WTC11 (cell line): ENCODE results near the gene CAPN2. TPM values are rescaled to one million over a fixed set of nuclear protein-coding genes. Genes with fewer than 3 reads are reported as not detected.
A peak's percentile ranks its signal among the peaks of the same experiment; 100 is the strongest.

ENCODE experiments used
- ATAC-seq: fragments of 200-7000 bp; cut with Tn5 transposase; 2 replicates; pipeline ENCODE4 v1.10.0; 2021; ENCODE audit warnings: mild to moderate bottlenecking, moderate library complexity
- CTCF ChIA-PET: fragments of 300-600 bp; sonication (Branson Sonifier 250); formaldehyde crosslinking; loops from one replicate; lab custom pipeline; 2021; ENCODE audit warnings: antibody characterized with exemption; lab: Charles Lee
- POLR2A ChIA-PET: fragments of 350-600 bp; sonication (Branson Sonifier 250); formaldehyde crosslinking; loops from one replicate; lab custom pipeline; 2021; ENCODE audit warnings: antibody characterized with exemption; lab: Charles Lee
- DNase-seq: peaks from one replicate; pipeline ENCODE4 v3.0.0; 2021; ENCODE audit warnings: low spot score
- H3K27ac Mint-ChIP-seq: 2 replicates; pipeline ENCODE4 v1.8.0; 2021; ENCODE audit warnings: mixed read lengths
- H3K27me3 Mint-ChIP-seq: 2 replicates; pipeline ENCODE4 v1.8.0; 2021; ENCODE audit warnings: low read depth, mild to moderate bottlenecking, moderate library complexity, mixed read lengths
- H3K36me3 Mint-ChIP-seq: 2 replicates; pipeline ENCODE4 v1.8.0; 2021; ENCODE audit warnings: mixed read lengths
- H3K4me1 Mint-ChIP-seq: 2 replicates; pipeline ENCODE4 v1.8.0; 2022; ENCODE audit warnings: mixed read lengths
- H3K4me3 Mint-ChIP-seq: 2 replicates; pipeline ENCODE4 v1.8.0; 2021; ENCODE audit warnings: mild to moderate bottlenecking, moderate library complexity, mixed read lengths
- H3K9me3 Mint-ChIP-seq: 2 replicates; pipeline ENCODE4 v1.8.0; 2021; ENCODE audit warnings: mixed read lengths
- ELF4 ChIP-seq: sonication (generic); formaldehyde crosslinking; IDR thresholded peaks from 2 replicates; pipeline ENCODE4 v1.8.1; 2022; ENCODE audit warnings: low read depth, mild to moderate bottlenecking, moderate library complexity, missing genetic modification reagents
- FOXJ3 ChIP-seq: sonication (generic); formaldehyde crosslinking; IDR thresholded peaks from 2 replicates; pipeline ENCODE4 v1.9.0; 2021; ENCODE audit warnings: missing genetic modification reagents, mild to moderate bottlenecking, borderline replicate concordance
- GRHL2 ChIP-seq: fragments of 250-450 bp; sonication (Bioruptor Pico); IDR thresholded peaks from 2 replicates; pipeline ENCODE4 v1.8.0; 2022; ENCODE audit warnings: mild to moderate bottlenecking, moderate library complexity; ENCODE audit not compliant: insufficient replicate concordance, severe bottlenecking
- NFATC4 ChIP-seq: fragments of 250-450 bp; sonication (Bioruptor Pico); IDR thresholded peaks from 2 replicates; pipeline ENCODE4 v1.9.0; 2021; ENCODE audit warnings: mild to moderate bottlenecking
- SMAD4 ChIP-seq: sonication (generic); formaldehyde crosslinking; IDR thresholded peaks from 2 replicates; pipeline ENCODE4 v1.8.0; 2022; ENCODE audit warnings: mild to moderate bottlenecking, missing genetic modification reagents
- TEAD4 ChIP-seq: sonication (generic); formaldehyde crosslinking; IDR thresholded peaks from 2 replicates; pipeline ENCODE4 v1.8.0; 2022; ENCODE audit warnings: mild to moderate bottlenecking, missing genetic modification reagents
- TP53 ChIP-seq: sonication (generic); formaldehyde crosslinking; IDR thresholded peaks from 2 replicates; pipeline ENCODE4 v1.8.1; 2023; ENCODE audit warnings: mild to moderate bottlenecking, missing genetic modification reagents
- ZNF138 ChIP-seq: sonication (generic); formaldehyde crosslinking; conservative IDR thresholded peaks from 2 replicates; pipeline ENCODE4 v1.8.1; 2022; ENCODE audit warnings: mild to moderate bottlenecking, moderate library complexity, missing genetic modification reagents
- ZNF317 ChIP-seq: sonication (generic); formaldehyde crosslinking; IDR thresholded peaks from 2 replicates; pipeline ENCODE4 v1.8.1; 2023; ENCODE audit warnings: low read depth, mild to moderate bottlenecking, moderate library complexity, missing genetic modification reagents, borderline replicate concordance
- ZNF396 ChIP-seq: fragments of 250-450 bp; sonication (Bioruptor Pico); IDR thresholded peaks from 2 replicates; pipeline ENCODE4 v1.8.0; 2021; ENCODE audit warnings: mild to moderate bottlenecking, moderate library complexity, borderline replicate concordance
- total RNA-seq: library from RNA; stranded (reverse); gene quantifications from 3 replicates; pipeline ENCODE4 v1.2.3, GENCODE V29; 2021
- TF ChIP-seq, protein P1 (sequence below): fragments of 250-450 bp; sonication (Bioruptor Pico); IDR thresholded peaks from 2 replicates; pipeline ENCODE4 v1.9.0; 2021; ENCODE audit warnings: mild to moderate bottlenecking
- TF ChIP-seq, protein P2 (sequence below): sonication (generic); formaldehyde crosslinking; IDR thresholded peaks from 2 replicates; pipeline ENCODE4 v1.8.1; 2023; ENCODE audit warnings: mild to moderate bottlenecking, missing genetic modification reagents
- TF ChIP-seq, protein P3 (sequence below): fragments of 250-450 bp; sonication (Bioruptor Pico); IDR thresholded peaks from 2 replicates; pipeline ENCODE4 v1.9.0; 2021; ENCODE audit warnings: mild to moderate bottlenecking

CAPN2 gene
- total RNA-seq, 1 experiment from 2014 or later = 21.3 TPM

DNA sequence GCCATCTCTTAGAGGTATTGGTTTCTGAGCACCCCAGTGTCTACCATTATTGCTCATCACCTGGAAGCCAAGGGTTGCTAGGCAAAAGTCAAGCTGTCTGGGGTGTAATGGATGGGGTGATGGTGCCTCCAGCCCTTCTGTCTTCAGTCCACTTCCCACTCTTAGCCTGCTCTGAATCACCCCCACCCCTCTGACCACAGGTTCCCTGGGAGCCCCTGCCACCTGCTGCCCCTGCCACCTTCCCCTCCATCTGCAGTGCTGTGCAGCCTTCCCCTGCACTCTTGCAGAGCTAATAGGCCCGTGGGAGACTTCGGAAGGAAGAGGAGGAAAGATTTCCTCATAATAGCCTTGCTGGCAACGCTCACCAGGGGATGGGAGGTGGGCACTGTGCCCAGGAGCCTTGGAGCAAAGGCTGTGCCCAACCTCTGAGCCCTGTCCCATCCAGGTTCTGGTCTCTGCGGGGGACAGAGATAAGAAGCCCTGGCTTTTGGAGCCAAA lies 35.5 kb downstream of the CAPN2 start:
- TF ChIP-seq TEAD4 = no peak
- TF ChIP-seq, protein P1, sequence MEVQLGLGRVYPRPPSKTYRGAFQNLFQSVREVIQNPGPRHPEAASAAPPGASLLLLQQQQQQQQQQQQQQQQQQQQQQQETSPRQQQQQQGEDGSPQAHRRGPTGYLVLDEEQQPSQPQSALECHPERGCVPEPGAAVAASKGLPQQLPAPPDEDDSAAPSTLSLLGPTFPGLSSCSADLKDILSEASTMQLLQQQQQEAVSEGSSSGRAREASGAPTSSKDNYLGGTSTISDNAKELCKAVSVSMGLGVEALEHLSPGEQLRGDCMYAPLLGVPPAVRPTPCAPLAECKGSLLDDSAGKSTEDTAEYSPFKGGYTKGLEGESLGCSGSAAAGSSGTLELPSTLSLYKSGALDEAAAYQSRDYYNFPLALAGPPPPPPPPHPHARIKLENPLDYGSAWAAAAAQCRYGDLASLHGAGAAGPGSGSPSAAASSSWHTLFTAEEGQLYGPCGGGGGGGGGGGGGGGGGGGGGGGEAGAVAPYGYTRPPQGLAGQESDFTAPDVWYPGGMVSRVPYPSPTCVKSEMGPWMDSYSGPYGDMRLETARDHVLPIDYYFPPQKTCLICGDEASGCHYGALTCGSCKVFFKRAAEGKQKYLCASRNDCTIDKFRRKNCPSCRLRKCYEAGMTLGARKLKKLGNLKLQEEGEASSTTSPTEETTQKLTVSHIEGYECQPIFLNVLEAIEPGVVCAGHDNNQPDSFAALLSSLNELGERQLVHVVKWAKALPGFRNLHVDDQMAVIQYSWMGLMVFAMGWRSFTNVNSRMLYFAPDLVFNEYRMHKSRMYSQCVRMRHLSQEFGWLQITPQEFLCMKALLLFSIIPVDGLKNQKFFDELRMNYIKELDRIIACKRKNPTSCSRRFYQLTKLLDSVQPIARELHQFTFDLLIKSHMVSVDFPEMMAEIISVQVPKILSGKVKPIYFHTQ (CRISPR knock-in tag) = no peak
- peaks cover 13% of the 10 kb centered on the region for H3K4me1 Mint-ChIP-seq
- ATAC-seq (no peak), DNase-seq (no peak)
- peak overlapping the region; percentile 82 for H3K4me3 Mint-ChIP-seq
- H3K9me3 Mint-ChIP-seq = no peaks in the 10 kb centered on the region
- H3K27ac Mint-ChIP-seq = no peak overlapping the region
- H3K36me3 Mint-ChIP-seq = peaks cover 3% of the 10 kb centered on the region; the same call in 1 of the 2 replicates
- ChIA-PET POLR2A (no interaction called here), CTCF (interaction anchor here (0.5 to 3.4 kb wide), 9 partner anchors 9 to 1779 kb away, joined by 3 to 25 read pairs (median 8); no protein-coding TSS in a partner anchor)
- H3K27me3 Mint-ChIP-seq = peaks cover 30% of the 10 kb centered on the region

DNA sequence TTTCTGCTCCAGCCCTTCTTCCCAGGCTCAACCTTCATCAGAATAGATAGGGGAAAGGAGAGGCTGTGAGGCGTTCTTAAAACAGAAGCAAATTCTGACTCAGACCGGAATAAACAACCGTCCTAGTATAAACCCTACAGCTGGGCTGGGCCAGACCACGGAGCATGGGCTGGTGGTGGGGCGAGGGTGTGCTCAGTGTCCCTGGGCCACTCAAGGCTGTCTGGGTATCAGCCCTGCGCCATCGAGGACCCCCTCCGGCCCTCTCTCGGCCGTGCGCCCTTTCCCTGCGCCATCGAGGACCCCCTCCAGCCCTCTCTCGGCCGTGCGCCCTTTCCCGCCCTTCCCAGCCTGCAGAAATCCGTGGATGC lies 36.0 kb downstream of the CAPN2 start:
- Mint-ChIP-seq H3K27ac (no peak overlapping the region), H3K4me1 (peaks cover 17% of the 10 kb centered on the region), H3K9me3 (no peaks in the 10 kb centered on the region), H3K27me3 (peaks cover 30% of the 10 kb centered on the region), H3K4me3 (peak overlapping the region; percentile 82), H3K36me3 (peaks cover 3% of the 10 kb centered on the region; the same call in 1 of the 2 replicates)
- ChIA-PET POLR2A (interaction anchor here (1.0 kb wide), 1 partner anchor 36 kb away, joined by 3 read pairs; the partner anchor contains the start of gene CAPN2), CTCF (interaction anchor here (1.0 to 3.6 kb wide), 17 partner anchors 10 to 303 kb away, joined by 3 to 34 read pairs (median 7); partner anchors contain the start of gene CAPN2)
- TF ChIP-seq, protein P2, sequence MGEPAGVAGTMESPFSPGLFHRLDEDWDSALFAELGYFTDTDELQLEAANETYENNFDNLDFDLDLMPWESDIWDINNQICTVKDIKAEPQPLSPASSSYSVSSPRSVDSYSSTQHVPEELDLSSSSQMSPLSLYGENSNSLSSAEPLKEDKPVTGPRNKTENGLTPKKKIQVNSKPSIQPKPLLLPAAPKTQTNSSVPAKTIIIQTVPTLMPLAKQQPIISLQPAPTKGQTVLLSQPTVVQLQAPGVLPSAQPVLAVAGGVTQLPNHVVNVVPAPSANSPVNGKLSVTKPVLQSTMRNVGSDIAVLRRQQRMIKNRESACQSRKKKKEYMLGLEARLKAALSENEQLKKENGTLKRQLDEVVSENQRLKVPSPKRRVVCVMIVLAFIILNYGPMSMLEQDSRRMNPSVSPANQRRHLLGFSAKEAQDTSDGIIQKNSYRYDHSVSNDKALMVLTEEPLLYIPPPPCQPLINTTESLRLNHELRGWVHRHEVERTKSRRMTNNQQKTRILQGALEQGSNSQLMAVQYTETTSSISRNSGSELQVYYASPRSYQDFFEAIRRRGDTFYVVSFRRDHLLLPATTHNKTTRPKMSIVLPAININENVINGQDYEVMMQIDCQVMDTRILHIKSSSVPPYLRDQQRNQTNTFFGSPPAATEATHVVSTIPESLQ (CRISPR knock-in tag) = no peak
- TF ChIP-seq ELF4 (no peak), GRHL2 (CRISPR knock-in tag) (no peak), FOXJ3 (CRISPR knock-in tag) (no peak), NFATC4 (no peak), ZNF396 (CRISPR knock-in tag) (no peak), TP53 (CRISPR knock-in tag) (no peak), SMAD4 (CRISPR knock-in tag) (no peak), ZNF138 (CRISPR knock-in tag) (no peak), ZNF317 (CRISPR knock-in tag) (no peak)
- TF ChIP-seq, protein P1 (CRISPR knock-in tag) = no peak
- TF ChIP-seq, protein P3, sequence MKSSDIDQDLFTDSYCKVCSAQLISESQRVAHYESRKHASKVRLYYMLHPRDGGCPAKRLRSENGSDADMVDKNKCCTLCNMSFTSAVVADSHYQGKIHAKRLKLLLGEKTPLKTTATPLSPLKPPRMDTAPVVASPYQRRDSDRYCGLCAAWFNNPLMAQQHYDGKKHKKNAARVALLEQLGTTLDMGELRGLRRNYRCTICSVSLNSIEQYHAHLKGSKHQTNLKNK = no peak
- ATAC-seq = peak; percentile 52
- DNase-seq = no peak
